ENCODE results near the gene PPP1R10.

The PPP1R10 gene

GRCh38 chr6:30654798-30655742 is 38.0 kb upstream of the PPP1R10 start:
- Histone ChIP-seq H3K4me3 (ENCODE audit: insufficient read length, low read depth) (no peak overlapping the region), H3K9ac (ENCODE audit: insufficient read length, low read depth) (no peak overlapping the region), H3K27me3 (ENCODE audit: insufficient read depth, insufficient read length) (no peaks in the 10 kb centered on the region), H3K36me3 (ENCODE audit: insufficient read depth, insufficient read length, low read length) (peaks cover 87% of the 10 kb centered on the region), H3K4me1 (ENCODE audit: insufficient read depth, insufficient read length) (peaks cover 2% of the 10 kb centered on the region), H3K9me3 (ENCODE audit: insufficient read depth, low read length) (no peaks in the 10 kb centered on the region)
- DNase-seq (ENCODE audit: low read depth, low spot score) = no peak
- TF ChIP-seq ZNF274 (IDR thresholded peaks at IDR 0.05; ENCODE audit: low read depth, low read length) (no peak), YY1 (IDR thresholded peaks at IDR 0.05; ENCODE audit: insufficient read depth, insufficient read length) (no peak), SUZ12 (IDR thresholded peaks at IDR 0.05; ENCODE audit: extremely low read depth, insufficient read depth, insufficient read length) (no peak)

DNA sequence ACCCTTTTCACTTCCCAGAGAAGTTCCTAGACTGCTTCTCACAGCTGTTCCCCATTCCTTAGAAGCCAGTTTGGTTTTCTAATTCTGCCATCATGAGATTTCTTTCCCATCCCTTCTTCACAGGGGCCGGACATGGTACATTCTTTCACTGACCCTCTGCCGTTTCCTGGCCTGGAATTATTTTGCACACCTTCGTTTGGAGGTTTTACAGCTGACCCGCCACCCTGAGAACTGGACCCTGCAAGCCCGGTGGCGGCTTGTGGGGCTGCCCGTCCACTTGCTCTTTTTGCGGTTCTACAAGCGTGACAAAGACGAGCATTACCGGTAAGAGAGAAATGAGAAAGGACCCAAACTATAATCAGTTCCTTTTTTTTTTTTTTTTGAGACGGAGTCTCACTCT is 34.1 kb upstream of the PPP1R10 start:
- Histone ChIP-seq H3K4me1 (ENCODE audit: insufficient read depth, insufficient read length) (no peaks in the 10 kb centered on the region), H3K36me3 (ENCODE audit: insufficient read depth, insufficient read length, low read length) (peaks cover 61% of the 10 kb centered on the region), H3K4me3 (ENCODE audit: insufficient read length, low read depth) (no peak overlapping the region), H3K9me3 (ENCODE audit: insufficient read depth, low read length) (no peaks in the 10 kb centered on the region), H3K27me3 (ENCODE audit: insufficient read depth, insufficient read length) (no peaks in the 10 kb centered on the region), H3K9ac (ENCODE audit: insufficient read length, low read depth) (no peak overlapping the region)
- DNase-seq (ENCODE audit: low read depth, low spot score) = no peak
- no peak for TF ChIP-seq SUZ12 (IDR thresholded peaks at IDR 0.05; ENCODE audit: extremely low read depth, insufficient read depth, insufficient read length)
- no peak for TF ChIP-seq ZNF274 (IDR thresholded peaks at IDR 0.05; ENCODE audit: low read depth, low read length)
- no peak for TF ChIP-seq YY1 (IDR thresholded peaks at IDR 0.05; ENCODE audit: insufficient read depth, insufficient read length)

DNA sequence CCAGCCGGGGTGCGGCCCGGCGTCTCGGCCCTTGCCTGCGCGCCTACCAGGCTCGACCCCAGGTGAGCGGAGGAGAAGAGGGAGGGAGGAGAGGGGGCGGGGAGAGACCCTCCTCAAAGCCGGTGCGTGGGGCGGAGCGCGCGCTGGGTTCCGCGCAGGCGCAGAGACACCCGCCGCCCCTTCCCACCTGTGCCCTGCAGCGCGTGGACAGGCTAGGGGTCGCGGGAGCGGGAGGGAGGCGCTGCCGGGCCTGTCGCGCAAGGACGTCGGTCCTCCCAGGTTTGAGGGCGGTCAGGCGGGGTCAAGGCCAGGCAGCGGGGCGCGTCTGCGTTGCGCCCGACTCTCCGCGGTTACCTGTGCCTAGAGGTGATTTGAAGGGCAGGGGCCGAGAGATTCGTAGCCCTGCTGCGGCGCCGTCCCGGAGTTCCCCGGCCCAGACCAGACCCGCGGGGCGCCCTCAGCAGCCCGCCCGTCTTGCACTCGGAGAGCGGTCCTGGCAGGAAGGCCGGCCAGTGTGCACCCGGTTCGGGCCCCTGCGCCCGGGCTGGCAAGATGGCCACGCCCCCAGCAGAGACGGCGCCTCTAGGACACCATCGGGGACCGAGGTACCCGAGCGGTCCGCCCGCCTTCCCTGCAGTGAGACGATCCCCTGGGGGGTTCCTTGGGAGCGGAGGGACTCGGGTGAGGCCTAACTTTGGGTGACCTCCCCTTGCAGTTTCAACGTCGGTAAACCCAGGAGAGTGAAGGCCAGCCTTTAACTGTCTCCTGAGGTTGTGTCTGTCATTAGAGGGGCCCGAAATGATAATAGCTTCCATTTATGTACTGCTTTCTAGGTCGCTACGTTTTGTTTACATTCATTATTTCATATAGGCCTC is 30.4 kb upstream of the PPP1R10 start:
- peak; percentile 44 for DNase-seq (ENCODE audit: low read depth, low spot score)
- Histone ChIP-seq H3K9me3 (ENCODE audit: insufficient read depth, low read length) (no peaks in the 10 kb centered on the region), H3K4me1 (ENCODE audit: insufficient read depth, insufficient read length) (no peaks in the 10 kb centered on the region), H3K4me3 (ENCODE audit: insufficient read length, low read depth) (peak overlapping the region; percentile 83), H3K27me3 (ENCODE audit: insufficient read depth, insufficient read length) (no peaks in the 10 kb centered on the region), H3K9ac (ENCODE audit: insufficient read length, low read depth) (peak overlapping the region; percentile 95), H3K36me3 (ENCODE audit: insufficient read depth, insufficient read length, low read length) (peaks cover 54% of the 10 kb centered on the region)
- no peak for TF ChIP-seq ZNF274 (IDR thresholded peaks at IDR 0.05; ENCODE audit: low read depth, low read length)
- no peak for TF ChIP-seq SUZ12 (IDR thresholded peaks at IDR 0.05; ENCODE audit: extremely low read depth, insufficient read depth, insufficient read length)
- TF ChIP-seq YY1 (IDR thresholded peaks at IDR 0.05; ENCODE audit: insufficient read depth, insufficient read length) = no peak

DNA sequence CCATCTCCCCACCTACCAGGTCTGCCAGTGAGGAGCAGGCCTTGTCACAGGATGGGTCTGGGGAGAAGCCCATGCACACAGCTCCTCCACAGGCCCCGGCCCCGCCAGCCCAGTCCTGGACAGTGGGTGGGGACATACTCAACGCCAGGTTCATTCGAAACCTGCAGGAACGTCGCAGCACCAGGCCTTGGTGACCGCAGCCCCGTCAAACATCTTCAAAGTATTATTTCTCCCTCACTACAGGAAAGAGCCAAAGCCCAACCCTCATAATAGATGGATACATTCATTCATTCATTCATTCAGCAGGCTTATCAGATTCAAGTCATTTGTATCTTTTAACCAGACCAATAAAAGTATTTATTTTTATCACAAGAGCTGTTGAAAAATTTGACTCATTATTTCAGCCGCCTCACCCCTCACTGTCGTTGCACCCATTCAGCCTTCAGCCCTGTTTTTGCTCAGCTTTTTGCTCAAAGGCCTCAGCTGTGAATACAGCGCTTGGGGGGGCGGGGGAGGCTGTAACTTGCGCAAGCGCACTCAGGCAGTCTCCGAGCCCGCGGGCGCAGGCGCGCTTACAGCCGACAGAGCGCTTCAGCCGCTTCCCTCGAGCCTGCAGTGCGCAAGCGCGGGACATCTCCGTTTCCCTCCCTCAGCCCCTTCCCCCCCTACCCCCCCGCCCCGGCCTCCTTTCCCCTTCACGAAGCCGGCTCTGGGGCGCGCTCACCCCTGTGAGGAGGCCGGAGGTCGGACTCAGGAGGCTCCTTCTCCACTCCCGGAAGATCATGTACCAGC is 29.6 kb upstream of the PPP1R10 start, which contains the start of gene C6orf136:
TSS of gene C6orf136 (plus strand) at position 684 of the 792 bp plus-strand sequence. CDS start at position 783, 99 bp downstream.
- Histone ChIP-seq H3K4me1 (ENCODE audit: insufficient read depth, insufficient read length) (no peaks in the 10 kb centered on the region), H3K27me3 (ENCODE audit: insufficient read depth, insufficient read length) (no peaks in the 10 kb centered on the region), H3K9me3 (ENCODE audit: insufficient read depth, low read length) (no peaks in the 10 kb centered on the region), H3K4me3 (ENCODE audit: insufficient read length, low read depth) (peak within 1 kb of the TSS; percentile 83), H3K9ac (ENCODE audit: insufficient read length, low read depth) (peak within 1 kb of the TSS; percentile 95), H3K36me3 (ENCODE audit: insufficient read depth, insufficient read length, low read length) (peaks cover 52% of the 10 kb centered on the region)
- DNase-seq (ENCODE audit: low read depth, low spot score) = peak; percentile 82
- no peak for TF ChIP-seq YY1 (IDR thresholded peaks at IDR 0.05; ENCODE audit: insufficient read depth, insufficient read length)
- no peak for TF ChIP-seq ZNF274 (IDR thresholded peaks at IDR 0.05; ENCODE audit: low read depth, low read length)
- no peak for TF ChIP-seq SUZ12 (IDR thresholded peaks at IDR 0.05; ENCODE audit: extremely low read depth, insufficient read depth, insufficient read length)

DNA sequence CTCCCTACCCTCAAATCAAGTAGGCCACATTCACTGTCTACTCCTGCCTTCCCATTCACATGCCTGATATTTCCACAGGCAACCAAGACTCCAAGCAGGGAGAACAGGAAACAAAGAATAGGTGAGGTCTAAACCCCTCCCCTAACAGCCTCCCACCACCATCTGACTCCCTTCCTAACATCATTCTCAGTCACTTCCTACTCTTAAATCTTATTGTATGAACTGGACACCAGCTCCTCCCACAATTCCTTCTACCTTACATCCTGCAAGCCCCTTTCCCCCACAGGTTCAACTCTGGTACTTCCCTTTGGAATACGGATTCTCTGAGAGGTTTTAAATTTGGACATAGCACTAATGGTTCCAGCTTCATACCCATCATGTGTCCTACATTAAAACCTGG is 28.9 kb upstream of the PPP1R10 start:
- H3K4me1 ChIP-seq (ENCODE audit: insufficient read depth, insufficient read length) = no peaks in the 10 kb centered on the region
- H3K27me3 ChIP-seq (ENCODE audit: insufficient read depth, insufficient read length) = no peaks in the 10 kb centered on the region
- H3K4me3 ChIP-seq (ENCODE audit: insufficient read length, low read depth) = peak overlapping the region; percentile 10
- TF ChIP-seq SUZ12 (IDR thresholded peaks at IDR 0.05; ENCODE audit: extremely low read depth, insufficient read depth, insufficient read length) (no peak), YY1 (IDR thresholded peaks at IDR 0.05; ENCODE audit: insufficient read depth, insufficient read length) (no peak), ZNF274 (IDR thresholded peaks at IDR 0.05; ENCODE audit: low read depth, low read length) (no peak)
- peaks cover 55% of the 10 kb centered on the region for H3K36me3 ChIP-seq (ENCODE audit: insufficient read depth, insufficient read length, low read length)
- DNase-seq (ENCODE audit: low read depth, low spot score) = no peak
- no peaks in the 10 kb centered on the region for H3K9me3 ChIP-seq (ENCODE audit: insufficient read depth, low read length)
- H3K9ac ChIP-seq (ENCODE audit: insufficient read length, low read depth) = peak overlapping the region; percentile 63

- TF ChIP-seq ZNF274 (IDR thresholded peaks at IDR 0.05; ENCODE audit: low read depth, low read length) = no peak
- no peak for TF ChIP-seq SUZ12 (IDR thresholded peaks at IDR 0.05; ENCODE audit: extremely low read depth, insufficient read depth, insufficient read length)
- H3K36me3 ChIP-seq (ENCODE audit: insufficient read depth, insufficient read length, low read length) = peaks cover 56% of the 10 kb centered on the region
- H3K4me1 ChIP-seq (ENCODE audit: insufficient read depth, insufficient read length) = no peaks in the 10 kb centered on the region
- no peak overlapping the region for H3K9ac ChIP-seq (ENCODE audit: insufficient read length, low read depth)
- DNase-seq (ENCODE audit: low read depth, low spot score) = no peak
- H3K4me3 ChIP-seq (ENCODE audit: insufficient read length, low read depth) = no peak overlapping the region
- no peaks in the 10 kb centered on the region for H3K9me3 ChIP-seq (ENCODE audit: insufficient read depth, low read length)
- H3K27me3 ChIP-seq (ENCODE audit: insufficient read depth, insufficient read length) = no peaks in the 10 kb centered on the region
Observed at GRCh38 chr6:30644769-30645168, 27.7 kb upstream of the PPP1R10 start.

All from NT2/D1 (cell line).